Measurements from ENCODE around the gene GLP1R. TPM values are rescaled to one million over a fixed set of nuclear protein-coding genes. Genes with fewer than 3 reads are reported as not detected.

Gene GLP1R
- polyA plus RNA-seq, 1 donor from 2014 or later: 0.06 TPM

GRCh38 chr6:39003492-39003891 lies 45.1 kb upstream of the GLP1R start:
- no peaks in the 10 kb centered on the region for H4K20me1 ChIP-seq (ENCODE audit: insufficient read depth)
- no peaks in the 10 kb centered on the region for H3K9me3 ChIP-seq (ENCODE audit: low read length)
- H3K9me2 ChIP-seq (ENCODE audit: insufficient read depth, low read length): no peaks in the 10 kb centered on the region
- H2AFZ ChIP-seq (ENCODE audit: low read depth, low read length): no peak overlapping the region
- H3F3A ChIP-seq (ENCODE audit: insufficient read depth, low read length, poor library complexity, severe bottlenecking): no peaks in the 10 kb centered on the region
- H3K4me3 ChIP-seq (ENCODE audit: low read length): no peak overlapping the region
- TF ChIP-seq EP300 (conservative IDR thresholded peaks at IDR 0.05; ENCODE audit: poor library complexity, severe bottlenecking) (no peak), RAD21 (conservative IDR thresholded peaks at IDR 0.05) (no peak), POLR2AphosphoS5 (IDR thresholded peaks at IDR 0.05) (no peak), SMC3 (conservative IDR thresholded peaks at IDR 0.05; ENCODE audit: poor library complexity) (no peak), EZH2 (IDR thresholded peaks at IDR 0.05; ENCODE audit: borderline replicate concordance, insufficient read depth, low read length, poor library complexity, severe bottlenecking) (no peak), TAF1 (IDR thresholded peaks at IDR 0.05; ENCODE audit: low read depth) (no peak), MXI1 (conservative IDR thresholded peaks at IDR 0.05; ENCODE audit: poor library complexity, severe bottlenecking) (no peak), CTCF (IDR thresholded peaks at IDR 0.05; ENCODE audit: poor library complexity, severe bottlenecking) (no peak), REST (IDR thresholded peaks at IDR 0.05; ENCODE audit: borderline replicate concordance) (no peak)
- no peak overlapping the region for H3K9ac ChIP-seq (ENCODE audit: low read length)
- H3K27me3 ChIP-seq (ENCODE audit: insufficient read depth, low read depth, low read length): no peaks in the 10 kb centered on the region
- no peaks in the 10 kb centered on the region for H3K36me3 ChIP-seq (ENCODE audit: insufficient read depth, low read length)
- H3K4me2 ChIP-seq (ENCODE audit: low read length): no peak overlapping the region
- H3K79me2 ChIP-seq (replicated peaks; ENCODE audit: insufficient read depth, low read length): no peaks in the 10 kb centered on the region
- H3K27ac ChIP-seq (ENCODE audit: low read length): no peak overlapping the region

- Histone ChIP-seq H3K4me3 (ENCODE audit: low read length) (no peak overlapping the region), H3K36me3 (ENCODE audit: insufficient read depth, low read length) (no peaks in the 10 kb centered on the region), H3K9ac (ENCODE audit: low read length) (no peak overlapping the region), H3F3A (ENCODE audit: insufficient read depth, low read length, poor library complexity, severe bottlenecking) (no peaks in the 10 kb centered on the region), H3K27ac (ENCODE audit: low read length) (no peak overlapping the region), H3K79me2 (replicated peaks; ENCODE audit: insufficient read depth, low read length) (no peaks in the 10 kb centered on the region), H3K27me3 (ENCODE audit: insufficient read depth, low read depth, low read length) (no peaks in the 10 kb centered on the region), H3K4me2 (ENCODE audit: low read length) (no peak overlapping the region), H2AFZ (ENCODE audit: low read depth, low read length) (no peak overlapping the region), H4K20me1 (ENCODE audit: insufficient read depth) (no peaks in the 10 kb centered on the region), H3K9me2 (ENCODE audit: insufficient read depth, low read length) (no peaks in the 10 kb centered on the region), H3K9me3 (ENCODE audit: low read length) (no peaks in the 10 kb centered on the region)
- TF ChIP-seq MXI1 (conservative IDR thresholded peaks at IDR 0.05; ENCODE audit: poor library complexity, severe bottlenecking) (no peak), REST (IDR thresholded peaks at IDR 0.05; ENCODE audit: borderline replicate concordance) (no peak), CTCF (IDR thresholded peaks at IDR 0.05; ENCODE audit: poor library complexity, severe bottlenecking) (no peak)
Measured at GRCh38 chr6:39004801-39005200, 43.8 kb upstream of the GLP1R start.

Measured in neural cell (in vitro differentiated cells).